Nephron progenitor cell (in vitro differentiated cells): ENCODE results near the gene SPATA12.
A peak's percentile ranks its signal among the peaks of the same experiment; 100 is the strongest.

Source experiments
- DNase-seq: peaks from one replicate; pipeline ENCODE4 v3.0.0; 2021
- H3K27ac Mint-ChIP-seq: 2 replicates; pipeline ENCODE4 v1.8.0; 2021; ENCODE audit warnings: mild to moderate bottlenecking, moderate library complexity, mixed read lengths
- H3K27me3 Mint-ChIP-seq: 2 replicates; pipeline ENCODE4 v1.8.0; 2021; ENCODE audit warnings: mild to moderate bottlenecking, low read depth, mixed read lengths; ENCODE audit not compliant: poor library complexity
- H3K36me3 Mint-ChIP-seq: 2 replicates; pipeline ENCODE4 v1.8.0; 2021; ENCODE audit warnings: low read depth, mixed read lengths
- H3K4me1 Mint-ChIP-seq: 2 replicates; pipeline ENCODE4 v1.8.0; 2021; ENCODE audit warnings: mixed read lengths
- H3K4me3 Mint-ChIP-seq: 2 replicates; pipeline ENCODE4 v1.8.0; 2021; ENCODE audit warnings: mild to moderate bottlenecking, moderate library complexity, mixed read lengths
- H3K9me3 Mint-ChIP-seq: 2 replicates; pipeline ENCODE4 v1.8.0; 2021; ENCODE audit warnings: mild to moderate bottlenecking, moderate library complexity, mixed read lengths
- CTCF ChIP-seq: fragments of 200-600 bp; sonication (generic); IDR thresholded peaks from 2 replicates; pipeline ENCODE4 v1.5.0; 2021; ENCODE audit warnings: antibody characterized with exemption

SPATA12 gene

DNA sequence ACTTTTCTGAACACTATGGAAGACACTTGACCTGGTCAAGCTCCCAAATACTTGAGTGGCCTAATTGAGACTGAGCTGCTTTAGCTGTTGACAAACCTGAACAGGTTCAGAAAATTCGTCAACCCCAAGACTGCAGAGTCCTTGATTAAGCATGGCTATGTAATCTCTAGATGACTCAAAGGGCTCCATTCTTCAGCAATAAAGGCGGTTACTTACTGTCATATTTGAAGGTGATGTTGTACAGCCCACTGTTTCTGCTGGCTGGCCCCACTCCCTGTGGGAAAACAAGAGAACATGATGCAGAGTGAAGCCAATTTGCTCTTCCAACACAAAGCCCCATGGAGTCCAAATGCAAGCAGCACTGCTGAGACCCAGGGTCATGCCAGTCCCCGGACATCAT is 59.6 kb downstream of the SPATA12 start:
- Mint-ChIP-seq H3K27ac (peak overlapping the region; percentile 88), H3K4me1 (peaks cover 59% of the 10 kb centered on the region)

DNA sequence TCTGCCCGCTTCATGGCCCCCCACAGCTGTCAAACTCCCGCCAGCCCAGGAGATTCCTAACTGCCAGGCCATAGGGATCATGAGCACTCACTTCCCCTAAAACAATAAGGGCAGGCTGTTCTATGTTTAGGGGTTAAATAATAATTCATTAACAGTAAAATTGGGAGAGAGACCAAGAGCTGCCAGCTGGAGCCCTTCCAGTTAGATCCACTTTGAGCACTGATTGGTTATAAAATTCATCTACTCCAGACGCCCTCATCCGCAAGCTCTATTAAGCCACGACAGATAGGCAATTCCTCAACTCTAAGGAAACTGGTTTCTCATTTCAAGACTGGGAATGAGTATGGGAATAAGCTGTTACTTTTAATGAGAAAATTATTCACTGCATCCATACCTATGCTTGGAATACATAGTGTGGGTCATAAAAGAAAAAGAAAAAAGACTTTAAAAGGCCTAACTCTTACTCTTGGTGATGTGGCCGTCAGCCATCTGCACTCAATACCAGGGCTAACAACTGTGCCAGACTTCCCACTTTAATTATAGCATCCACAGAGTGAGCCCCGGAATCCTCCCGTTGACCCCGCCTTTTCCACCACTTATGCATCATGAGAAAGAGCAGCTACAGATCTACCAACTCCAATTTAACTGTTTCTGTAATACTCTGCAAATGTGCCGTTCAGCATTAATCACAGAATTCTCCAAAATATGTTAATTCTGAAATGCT is 60.1 kb downstream of the SPATA12 start:
- no peaks in the 10 kb centered on the region for H3K27me3 Mint-ChIP-seq
- peaks cover 62% of the 10 kb centered on the region for H3K36me3 Mint-ChIP-seq
- no peak for DNase-seq
- no peak for TF ChIP-seq CTCF
- peak overlapping the region; percentile 88 for H3K27ac Mint-ChIP-seq
- H3K4me1 Mint-ChIP-seq, result peaks cover 65% of the 10 kb centered on the region
- H3K4me3 Mint-ChIP-seq, result no peak overlapping the region
- H3K9me3 Mint-ChIP-seq, result no peaks in the 10 kb centered on the region

More for the DNA sequence above, 59.6 kb downstream of the SPATA12 start:
- H3K27me3 Mint-ChIP-seq, result no peaks in the 10 kb centered on the region
- DNase-seq, result no peak
- TF ChIP-seq CTCF, result no peak
- no peaks in the 10 kb centered on the region for H3K9me3 Mint-ChIP-seq
- no peak overlapping the region for H3K4me3 Mint-ChIP-seq
- H3K36me3 Mint-ChIP-seq, result peaks cover 68% of the 10 kb centered on the region
